Stomach (tissue), 9 donors: ENCODE results near the gene IFI30. TPM values are rescaled to one million over a fixed set of nuclear protein-coding genes. Genes with fewer than 3 reads are reported as not detected.

Experiments used
- DNase-seq, 2 donors: peaks; one replicate each; pipeline versions ENCODE4 v3.0.0 to v3.0.0-alpha.2; 2013 to 2019
- H3K27ac ChIP-seq, 5 donors: fragments of 200-600 bp in 4 of 5; sonication (generic) in 4 of 5; one replicate each; pipeline ENCODE4 v1.5.1; 2013 to 2019; ENCODE audit warnings: mild to moderate bottlenecking in 1 of 5, moderate library complexity in 1 of 5
- H3K27me3 ChIP-seq, 3 donors: fragments of 200-600 bp; sonication (generic); one replicate each; pipeline ENCODE4 v1.5.1; 2017 to 2019; ENCODE audit warnings: mixed run types in 1 of 3
- H3K36me3 ChIP-seq, 4 donors: fragments of 200-600 bp; sonication (generic); 1 replicate in 3 of 4; 2 replicates in 1 of 4; pipeline ENCODE4 v1.5.1; 2016 to 2019
- H3K4me1 ChIP-seq, 4 donors: fragments of 200-600 bp; sonication (generic); one replicate each; pipeline ENCODE4 v1.5.1; 2016 to 2019
- H3K4me3 ChIP-seq, 4 donors: fragments of 200-600 bp; sonication (generic) in 3 of 4; one replicate each; pipeline ENCODE4 v1.5.1; 2016 to 2019; ENCODE audit warnings: mild to moderate bottlenecking in 1 of 4
- H3K9me3 ChIP-seq, 4 donors: fragments of 200-600 bp; sonication (generic); one replicate each; pipeline ENCODE4 v1.5.1; 2016 to 2019
- CTCF ChIP-seq, 7 experiments: fragments of 450-650 bp in 4 of 7; fragments of 200-600 bp in 3 of 7; sonication (generic) in 3 of 7; IDR thresholded peaks; one replicate each; pipeline ENCODE4 v1.5.1; 2016 to 2019; ENCODE audit warnings: antibody characterized with exemption in 7 of 7, control low read depth in 2 of 7, mild to moderate bottlenecking in 1 of 7
- EP300 ChIP-seq: sonication (generic); formaldehyde crosslinking; IDR thresholded peaks from one replicate; pipeline ENCODE4 v1.6.1; 2017; ENCODE audit warnings: antibody characterized with exemption
- POLR2A ChIP-seq, 4 donors: fragments of 450-650 bp; IDR thresholded peaks; one replicate each; pipeline ENCODE4 v1.6.1; 2016; ENCODE audit warnings: antibody characterized with exemption in 4 of 4, control low read depth in 2 of 4, mild to moderate bottlenecking in 1 of 4, moderate library complexity in 1 of 4
- POLR2AphosphoS5 ChIP-seq, 3 donors: sonication (generic); formaldehyde crosslinking; IDR thresholded peaks; one replicate each; pipeline ENCODE4 v1.6.1; 2016; ENCODE audit warnings: antibody characterized with exemption in 3 of 3
- WGBS, 5 donors: extraction: QIAGEN DNeasy Blood & Tissue Kit in 3 of 5; methylation state at CpG; one replicate each; pipeline versions ENCODE4 v1.1.5 to v1.1.7; 2013 to 2018; 5-methylcytosine and 5-hydroxymethylcytosine counted together
- intact Hi-C: fragments of 100-400 bp; cut with DNase I; formaldehyde crosslinking; loops from one replicate; pipeline ENCODE4 v1.15.1; 2023; ENCODE audit warnings: low total_unique reads
- polyA plus RNA-seq, 3 donors: library from polyadenylated mRNA; stranded (reverse); fragments of 200-250 nt; gene quantifications; one replicate each; pipeline ENCODE4 v1.2.3, GENCODE V29; 2013
- total RNA-seq, 5 donors: library from RNA; depleted of rRNA; stranded (reverse); fragments of >200 nt; gene quantifications; one replicate each; pipeline versions ENCODE4 v1.1.0 to v1.2.3, GENCODE V29; 2014 to 2016
- donor health status: healthy with polysubstance abuse.
- donor health status: Bipolar disorder and iron deficiency.
- donor health status: healthy.

Gene IFI30
- total and polyA plus RNA-seq, 8 donors, result 37.3 to 199 (median 53.2) TPM; not detected in 1

- peaks cover 0 to 11% (median 4%) of the 10 kb centered on the region in 4 donors for H3K4me1 ChIP-seq
- no peak for TF ChIP-seq POLR2AphosphoS5 (IDR thresholded peaks at IDR 0.05)
- no peak for TF ChIP-seq EP300
- no peak for TF ChIP-seq POLR2A (IDR thresholded peaks at IDR 0.05)
- TF ChIP-seq CTCF (IDR thresholded peaks at IDR 0.05), result no peak
- no peaks in the 10 kb centered on the region for H3K9me3 ChIP-seq
- no peak overlapping the region for H3K27ac ChIP-seq
- DNase-seq, result no peak
- 80 to 88% (median 85%) methylated on average over 3 to 14 of the region's 14 CpGs for WGBS, 5 donors
- H3K36me3 ChIP-seq, result no peaks in the 10 kb centered on the region
- H3K4me3 ChIP-seq, result no peak overlapping the region
- intact Hi-C loops, result loop anchor here (5.0 kb wide), 1 partner anchor 41 kb away; no protein-coding TSS in a partner anchor
- peaks cover 0 to 13% (median 0%) of the 10 kb centered on the region in 3 donors for H3K27me3 ChIP-seq
These were observed 38.1 kb downstream of the IFI30 start for GRCh38 chr19:18211683-18212082.

- 61 to 66% (median 63%) methylated on average over 7 of the region's 7 CpGs for WGBS, 5 donors
- Histone ChIP-seq H3K27me3 (peaks cover 0 to 3% (median 0%) of the 10 kb centered on the region in 3 donors), H3K9me3 (no peaks in the 10 kb centered on the region), H3K4me1 (no peaks in the 10 kb centered on the region), H3K4me3 (no peak overlapping the region), H3K27ac (no peak overlapping the region), H3K36me3 (no peaks in the 10 kb centered on the region)
- no peak for TF ChIP-seq EP300
- TF ChIP-seq POLR2AphosphoS5 (IDR thresholded peaks at IDR 0.05), result no peak
- TF ChIP-seq CTCF (IDR thresholded peaks at IDR 0.05), result no peak
- no peak for TF ChIP-seq POLR2A (IDR thresholded peaks at IDR 0.05)
- intact Hi-C loops, result loop anchor here (5.0 kb wide), 1 partner anchor 37 kb away; no protein-coding TSS in a partner anchor
- no peak for DNase-seq
These were observed 41.3 kb downstream of the IFI30 start for GRCh38 chr19:18214779-18215433.

GRCh38 chr19:18216789-18217188, 43.2 kb downstream of the IFI30 start:
- DNase-seq, result no peak
- 88 to 96% (median 95%) methylated on average over 8 of the region's 8 CpGs for WGBS, 5 donors
- H3K27me3 ChIP-seq, result peaks cover 0 to 21% (median 17%) of the 10 kb centered on the region in 3 donors
- no peaks in the 10 kb centered on the region for H3K9me3 ChIP-seq
- no peak overlapping the region for H3K4me3 ChIP-seq
- no peaks in the 10 kb centered on the region for H3K36me3 ChIP-seq
- H3K4me1 ChIP-seq, result peaks cover 0 to 8% (median 7%) of the 10 kb centered on the region in 4 donors
- H3K27ac ChIP-seq, result no peak overlapping the region
- intact Hi-C loops, result no loop called here
- TF ChIP-seq EP300, result no peak
- no peak for TF ChIP-seq POLR2A (IDR thresholded peaks at IDR 0.05)
- no peak for TF ChIP-seq POLR2AphosphoS5 (IDR thresholded peaks at IDR 0.05)
- TF ChIP-seq CTCF (IDR thresholded peaks at IDR 0.05), result no peak

- intact Hi-C loops, result no loop called here
These were observed 44.5 kb downstream of the IFI30 start for GRCh38 chr19:18218159-18218558.

GRCh38 chr19:18218600-18218999, 45.0 kb downstream of the IFI30 start:
- Histone ChIP-seq H3K9me3 (no peaks in the 10 kb centered on the region), H3K27ac (no peak overlapping the region), H3K4me3 (no peak overlapping the region), H3K4me1 (peaks cover 0 to 8% (median 7%) of the 10 kb centered on the region in 4 donors), H3K27me3 (peaks cover 0 to 36% (median 21%) of the 10 kb centered on the region in 3 donors), H3K36me3 (no peaks in the 10 kb centered on the region)
- intact Hi-C loops, result no loop called here
- DNase-seq, result no peak
- TF ChIP-seq POLR2A (IDR thresholded peaks at IDR 0.05) (no peak), POLR2AphosphoS5 (IDR thresholded peaks at IDR 0.05) (no peak), EP300 (no peak), CTCF (IDR thresholded peaks at IDR 0.05) (no peak)
- WGBS, 5 donors, result 62 to 88% (median 85%) methylated on average over 3 of the region's 3 CpGs

More at GRCh38 chr19:18218159-18218558, 44.5 kb downstream of the IFI30 start:
- H3K4me3 ChIP-seq, result no peak overlapping the region
- WGBS, 5 donors, result 72 to 85% (median 81%) methylated on average over 17 of the region's 17 CpGs
- DNase-seq, result no peak
- H3K4me1 ChIP-seq, result peaks cover 0 to 8% (median 7%) of the 10 kb centered on the region in 4 donors
- H3K9me3 ChIP-seq, result no peaks in the 10 kb centered on the region
- H3K36me3 ChIP-seq, result no peaks in the 10 kb centered on the region
- no peak for TF ChIP-seq EP300
- H3K27me3 ChIP-seq, result peaks cover 0 to 32% (median 21%) of the 10 kb centered on the region in 3 donors
- H3K27ac ChIP-seq, result no peak overlapping the region
